HepG2 (cell line): ENCODE measurements around the gene RAB3C. TPM values are rescaled to one million over a fixed set of nuclear protein-coding genes. Genes with fewer than 3 reads are reported as not detected.

Experiments
- ATAC-seq: fragments of 200-7000 bp; cut with Tn5 transposase; 3 replicates; pipeline ENCODE4 v1.9.1; 2020; ENCODE audit warnings: mild to moderate bottlenecking, moderate library complexity
- BruUV-seq: library from RNA; stranded (reverse); fragments of 400-500 nt; replicated peaks from 2 replicates; lab custom pipeline; 2021; lab: Mats Ljungman, UMichigan
- CTCF ChIA-PET: fragments of 300-600 bp; formaldehyde crosslinking; extraction: SDS; loops from one replicate; lab custom pipeline; 2021; ENCODE audit warnings: low total read pairs, inconsistent platforms, low intra/inter-chr PET ratio; lab: Yijun Ruan, JAX
- POLR2A ChIA-PET: fragments of 350-600 bp; sonication (Branson Sonifier 250); formaldehyde crosslinking; loops from one replicate; lab custom pipeline; 2020; ENCODE audit warnings: antibody characterized with exemption, inconsistent platforms; lab: Yijun Ruan, JAX
- DNase-seq: peaks from one replicate; pipeline ENCODE4 v3.0.0-alpha.2; 2015; ENCODE audit warnings: low spot score
- FAIRE-seq: peaks from 3 replicates; lab custom pipeline; 2011; peaks lifted over from hg19 to GRCh38; lab: Jason Lieb, UNC
- H2AFZ ChIP-seq: one replicate; pipeline ENCODE4 v1.6.1; 2011; ENCODE audit warnings: low read length, inconsistent platforms
- H3K27ac ChIP-seq: fragments of 300-600 bp; 3 replicates; pipeline ENCODE4 v1.8.0; 2011; ENCODE audit warnings: mixed run types, mild to moderate bottlenecking, mixed read lengths, low read length, inconsistent platforms; ENCODE audit not compliant: insufficient read depth; ENCODE audit errors: extremely low read length
- H3K27me3 ChIP-seq, 2 experiments: fragments of 200-600 bp in 1 of 2; 2 replicates in 1 of 2; 3 replicates in 1 of 2; pipeline versions ENCODE4 v1.6.0 to v1.8.0; 2011; ENCODE audit warnings: low read length in 2 of 2, mild to moderate bottlenecking in 2 of 2, moderate library complexity in 2 of 2, inconsistent platforms in 1 of 2; ENCODE audit not compliant: insufficient read depth in 2 of 2, control insufficient read depth in 1 of 2
- H3K36me3 ChIP-seq, 2 experiments: fragments of 200-600 bp in 1 of 2; replicated peaks in 1 of 2; 2 replicates in 1 of 2; 3 replicates in 1 of 2; pipeline versions ENCODE4 v1.5.1 to v1.8.0; 2011; ENCODE audit warnings: low read length in 2 of 2, inconsistent platforms in 1 of 2; ENCODE audit not compliant: insufficient read depth in 2 of 2, control insufficient read depth in 1 of 2
- H3K4me1 ChIP-seq: 2 replicates; pipeline ENCODE4 v1.5.1; 2012; ENCODE audit warnings: low read length, inconsistent platforms; ENCODE audit not compliant: insufficient read depth
- H3K4me2 ChIP-seq: 2 replicates; pipeline ENCODE4 v1.6.0; 2011; ENCODE audit warnings: low read depth, low read length, inconsistent platforms
- H3K4me3 ChIP-seq, 3 experiments: fragments of 200-600 bp in 1 of 3; sonication (generic), shearing (Covaris generic) in 1 of 3; replicated peaks in 1 of 3; 2 replicates each; pipeline ENCODE4 v1.5.1; 2011 to 2016; ENCODE audit warnings: low read length in 3 of 3, inconsistent platforms in 2 of 3, low read depth in 2 of 3, mild to moderate bottlenecking in 2 of 3, control low read depth in 1 of 3, mixed read lengths in 1 of 3; ENCODE audit not compliant: insufficient read depth in 1 of 3
- H3K79me2 ChIP-seq: one replicate; pipeline ENCODE4 v1.6.1; 2011; ENCODE audit warnings: low read length, inconsistent platforms; ENCODE audit not compliant: insufficient read depth
- H3K9ac ChIP-seq: 2 replicates; pipeline ENCODE4 v1.6.0; 2011; ENCODE audit warnings: mild to moderate bottlenecking, low read depth, low read length, inconsistent platforms; ENCODE audit not compliant: insufficient read depth
- H3K9me3 ChIP-seq: 2 replicates; pipeline ENCODE4 v1.5.1; 2012; ENCODE audit warnings: mild to moderate bottlenecking, low read length
- H4K20me1 ChIP-seq: 2 replicates; pipeline ENCODE4 v1.6.0; 2011; ENCODE audit warnings: inconsistent platforms, mild to moderate bottlenecking, low read length, moderate library complexity; ENCODE audit not compliant: insufficient read depth
- AGO2 ChIP-seq: fragments of 200-400 bp; formaldehyde crosslinking; optimal IDR thresholded peaks from 2 replicates; pipeline ENCODE3; 2017; ENCODE audit warnings: mild to moderate bottlenecking, low read depth, low read length, moderate library complexity
- ATF3 ChIP-seq: sonication (generic); formaldehyde crosslinking; IDR thresholded peaks from 2 replicates; pipeline ENCODE4 v1.4.0; 2020; ENCODE audit warnings: missing genetic modification reagents
- GPN1 ChIP-seq: sonication (generic); formaldehyde crosslinking; IDR thresholded peaks from 2 replicates; pipeline ENCODE4 v1.5.1; 2020; ENCODE audit warnings: missing genetic modification reagents, borderline replicate concordance
- HBP1 ChIP-seq: IDR thresholded peaks from 2 replicates; pipeline ENCODE4 v1.6.1; 2016; ENCODE audit warnings: low read depth, control low read depth
- NR2F6 ChIP-seq, 2 experiments: IDR thresholded peaks; 2 replicates each; pipeline ENCODE4 v1.6.1; 2016; ENCODE audit warnings: antibody characterized with exemption in 1 of 2, mild to moderate bottlenecking in 1 of 2
- NR3C1 ChIP-seq: sonication (generic); formaldehyde crosslinking; IDR thresholded peaks from 2 replicates; pipeline ENCODE4 v1.4.0; 2020; ENCODE audit warnings: missing genetic modification reagents
- PRPF4 ChIP-seq: fragments of 200-400 bp; formaldehyde crosslinking; IDR thresholded peaks from 2 replicates; pipeline ENCODE4 v1.6.1; 2016; ENCODE audit warnings: low read length, low read depth; ENCODE audit not compliant: poor library complexity, severe bottlenecking
- WIZ ChIP-seq: sonication (generic); formaldehyde crosslinking; IDR thresholded peaks from 2 replicates; pipeline ENCODE4 v1.5.1; 2020; ENCODE audit warnings: mild to moderate bottlenecking, missing genetic modification reagents
- ZC3H4 ChIP-seq: sonication (generic); formaldehyde crosslinking; IDR thresholded peaks from 2 replicates; pipeline ENCODE4 v1.4.0; 2020; ENCODE audit warnings: missing genetic modification reagents, borderline replicate concordance
- ZNF260 ChIP-seq: sonication (generic); formaldehyde crosslinking; IDR thresholded peaks from 2 replicates; pipeline ENCODE4 v1.4.0; 2020; ENCODE audit warnings: missing genetic modification reagents, low read depth, mild to moderate bottlenecking, borderline replicate concordance
- ZNF382 ChIP-seq: sonication (generic); formaldehyde crosslinking; IDR thresholded peaks from 2 replicates; pipeline ENCODE4 v1.5.0; 2020; ENCODE audit warnings: missing genetic modification reagents, mild to moderate bottlenecking, borderline replicate concordance
- ZNF570 ChIP-seq: sonication (generic); formaldehyde crosslinking; IDR thresholded peaks from 2 replicates; pipeline ENCODE4 v1.4.0; 2020; ENCODE audit warnings: mild to moderate bottlenecking, missing genetic modification reagents, borderline replicate concordance
- WGBS: methylation state at CpG from one replicate; pipeline ENCODE4 v1.1.6; 2017; ENCODE audit warnings: low lambda C conversion rate; 5-methylcytosine and 5-hydroxymethylcytosine counted together
- in situ Hi-C: cut with HindIII; loops from 2 replicates; pipeline ENCODE4 v1.10.0; 2017; ENCODE audit warnings: low pct_unique_long_range_greater_than_20kb; ENCODE audit not compliant: extremely low pct_ligation_motif_present
- intact Hi-C: fragments of 100-400 bp; cut with micrococcal nuclease; formaldehyde crosslinking; loops from one replicate; pipeline ENCODE4 v1.10.0; 2022; ENCODE audit not compliant: unreplicated experiment
- polyA plus RNA-seq, 8 experiments: library from polyadenylated mRNA; depleted of rRNA in 3 of 8; stranded (reverse) in 7 of 8; unstranded in 1 of 8; fragments of >200 nt; fragmentation: Illumina TruSeq in 4 of 8; extraction: Trizol in 4 of 8; gene quantifications; 2 replicates each; pipeline versions ENCODE4 v1.2.1 to v1.2.3, GENCODE V29; 2011 to 2016; ENCODE audit warnings: low read depth in 4 of 8, missing spikeins in 1 of 8, mixed read lengths in 1 of 8; ENCODE audit not compliant: insufficient read depth in 1 of 8
- total RNA-seq, 5 experiments: library from RNA; depleted of rRNA; stranded (reverse); fragments of >200 nt; fragmentation: Illumina TruSeq; extraction: Trizol; gene quantifications; 2 replicates each; pipeline ENCODE4 v1.2.3, GENCODE V29; 2016; ENCODE audit warnings: low read depth in 1 of 5
- TF ChIP-seq, protein P1 (sequence below): sonication (generic); formaldehyde crosslinking; IDR thresholded peaks from 2 replicates; pipeline ENCODE4 v1.4.0; 2020; ENCODE audit warnings: missing genetic modification reagents, mild to moderate bottlenecking, borderline replicate concordance
- TF ChIP-seq, protein P2 (sequence below): sonication (generic); formaldehyde crosslinking; IDR thresholded peaks from 2 replicates; pipeline ENCODE4 v1.4.0; 2020; ENCODE audit warnings: mild to moderate bottlenecking, missing genetic modification reagents, borderline replicate concordance

The RAB3C gene
- total and polyA plus RNA-seq, 2 of the 13 experiments (the other 11 are each of a cell fraction or from before 2014, with no cell fraction given), result not detected

GRCh38 chr5:58786711-58787303 is 203.9 kb downstream of the RAB3C start:
- TF ChIP-seq PRPF4 (no peak), NR2F6 (IDR thresholded peaks at IDR 0.05) (no peak), NR2F6 (CRISPR knock-in tag; IDR thresholded peaks at IDR 0.05) (no peak), GPN1 (CRISPR knock-in tag) (no peak), HBP1 (CRISPR knock-in tag) (no peak), NR3C1 (CRISPR knock-in tag) (no peak), ZNF570 (CRISPR knock-in tag) (no peak), ZNF382 (CRISPR knock-in tag) (no peak), ZNF260 (no peak), ZC3H4 (CRISPR knock-in tag) (no peak), WIZ (CRISPR knock-in tag) (no peak), ATF3 (CRISPR knock-in tag) (no peak), AGO2 (no peak)
- TF ChIP-seq, protein P1, sequence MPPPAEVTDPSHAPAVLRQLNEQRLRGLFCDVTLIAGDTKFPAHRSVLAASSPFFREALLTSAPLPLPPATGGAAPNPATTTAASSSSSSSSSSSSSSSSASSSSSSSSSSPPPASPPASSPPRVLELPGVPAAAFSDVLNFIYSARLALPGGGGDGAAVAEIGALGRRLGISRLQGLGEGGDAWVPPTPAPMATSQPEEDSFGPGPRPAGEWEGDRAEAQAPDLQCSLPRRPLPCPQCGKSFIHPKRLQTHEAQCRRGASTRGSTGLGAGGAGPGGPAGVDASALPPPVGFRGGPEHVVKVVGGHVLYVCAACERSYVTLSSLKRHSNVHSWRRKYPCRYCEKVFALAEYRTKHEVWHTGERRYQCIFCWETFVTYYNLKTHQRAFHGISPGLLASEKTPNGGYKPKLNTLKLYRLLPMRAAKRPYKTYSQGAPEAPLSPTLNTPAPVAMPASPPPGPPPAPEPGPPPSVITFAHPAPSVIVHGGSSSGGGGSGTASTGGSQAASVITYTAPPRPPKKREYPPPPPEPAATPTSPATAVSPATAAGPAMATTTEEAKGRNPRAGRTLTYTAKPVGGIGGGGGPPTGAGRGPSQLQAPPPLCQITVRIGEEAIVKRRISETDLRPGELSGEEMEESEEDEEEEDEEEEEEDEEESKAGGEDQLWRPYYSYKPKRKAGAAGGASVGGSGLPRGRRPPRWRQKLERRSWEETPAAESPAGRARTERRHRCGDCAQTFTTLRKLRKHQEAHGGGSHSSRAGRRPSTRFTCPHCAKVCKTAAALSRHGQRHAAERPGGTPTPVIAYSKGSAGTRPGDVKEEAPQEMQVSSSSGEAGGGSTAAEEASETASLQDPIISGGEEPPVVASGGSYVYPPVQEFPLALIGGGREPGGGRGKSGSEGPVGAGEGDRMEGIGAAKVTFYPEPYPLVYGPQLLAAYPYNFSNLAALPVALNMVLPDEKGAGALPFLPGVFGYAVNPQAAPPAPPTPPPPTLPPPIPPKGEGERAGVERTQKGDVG, result no peak
- TF ChIP-seq, protein P2, sequence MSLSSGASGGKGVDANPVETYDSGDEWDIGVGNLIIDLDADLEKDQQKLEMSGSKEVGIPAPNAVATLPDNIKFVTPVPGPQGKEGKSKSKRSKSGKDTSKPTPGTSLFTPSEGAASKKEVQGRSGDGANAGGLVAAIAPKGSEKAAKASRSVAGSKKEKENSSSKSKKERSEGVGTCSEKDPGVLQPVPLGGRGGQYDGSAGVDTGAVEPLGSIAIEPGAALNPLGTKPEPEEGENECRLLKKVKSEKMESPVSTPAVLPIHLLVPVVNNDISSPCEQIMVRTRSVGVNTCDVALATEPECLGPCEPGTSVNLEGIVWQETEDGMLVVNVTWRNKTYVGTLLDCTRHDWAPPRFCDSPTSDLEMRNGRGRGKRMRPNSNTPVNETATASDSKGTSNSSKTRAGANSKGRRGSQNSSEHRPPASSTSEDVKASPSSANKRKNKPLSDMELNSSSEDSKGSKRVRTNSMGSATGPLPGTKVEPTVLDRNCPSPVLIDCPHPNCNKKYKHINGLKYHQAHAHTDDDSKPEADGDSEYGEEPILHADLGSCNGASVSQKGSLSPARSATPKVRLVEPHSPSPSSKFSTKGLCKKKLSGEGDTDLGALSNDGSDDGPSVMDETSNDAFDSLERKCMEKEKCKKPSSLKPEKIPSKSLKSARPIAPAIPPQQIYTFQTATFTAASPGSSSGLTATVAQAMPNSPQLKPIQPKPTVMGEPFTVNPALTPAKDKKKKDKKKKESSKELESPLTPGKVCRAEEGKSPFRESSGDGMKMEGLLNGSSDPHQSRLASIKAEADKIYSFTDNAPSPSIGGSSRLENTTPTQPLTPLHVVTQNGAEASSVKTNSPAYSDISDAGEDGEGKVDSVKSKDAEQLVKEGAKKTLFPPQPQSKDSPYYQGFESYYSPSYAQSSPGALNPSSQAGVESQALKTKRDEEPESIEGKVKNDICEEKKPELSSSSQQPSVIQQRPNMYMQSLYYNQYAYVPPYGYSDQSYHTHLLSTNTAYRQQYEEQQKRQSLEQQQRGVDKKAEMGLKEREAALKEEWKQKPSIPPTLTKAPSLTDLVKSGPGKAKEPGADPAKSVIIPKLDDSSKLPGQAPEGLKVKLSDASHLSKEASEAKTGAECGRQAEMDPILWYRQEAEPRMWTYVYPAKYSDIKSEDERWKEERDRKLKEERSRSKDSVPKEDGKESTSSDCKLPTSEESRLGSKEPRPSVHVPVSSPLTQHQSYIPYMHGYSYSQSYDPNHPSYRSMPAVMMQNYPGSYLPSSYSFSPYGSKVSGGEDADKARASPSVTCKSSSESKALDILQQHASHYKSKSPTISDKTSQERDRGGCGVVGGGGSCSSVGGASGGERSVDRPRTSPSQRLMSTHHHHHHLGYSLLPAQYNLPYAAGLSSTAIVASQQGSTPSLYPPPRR (CRISPR knock-in tag), result no peak
- TF ChIP-seq, all 625 proteins: peak for 0
- intact Hi-C loops (no loop called here), in situ Hi-C loops (no loop called here)
- ChIA-PET POLR2A (no interaction called here), CTCF (no interaction called here)
- no peak overlapping the region for H3K27ac ChIP-seq
- H2AFZ ChIP-seq, result no peak overlapping the region
- no peaks in the 10 kb centered on the region for H4K20me1 ChIP-seq
- H3K27me3 ChIP-seq, result no peaks in the 10 kb centered on the region; a peak in 1 of 5 replicates
- H3K4me3 ChIP-seq, result no peak overlapping the region
- no peaks in the 10 kb centered on the region for H3K9me3 ChIP-seq
- H3K4me2 ChIP-seq, result no peak overlapping the region
- no peak for FAIRE-seq
- H3K79me2 ChIP-seq, result no peaks in the 10 kb centered on the region
- 52% methylated on average over 21 of the region's 21 CpGs for WGBS
- no peaks in the 10 kb centered on the region for H3K4me1 ChIP-seq
- no peak for ATAC-seq
- no TSS peak for BruUV-seq
- no peaks in the 10 kb centered on the region for H3K36me3 ChIP-seq
- no peak overlapping the region for H3K9ac ChIP-seq
- DNase-seq, result no peak
